T47D (cell line): Measurements from ENCODE around the gene TGM1.

Experiments
- DNase-seq, 2 experiments: peaks; one replicate each; pipeline versions ENCODE4 v3.0.0 to v3.0.0-alpha.2; 2011 to 2012; ENCODE audit warnings: low read depth in 1 of 2, low spot score in 1 of 2
- JUND ChIP-seq: IDR thresholded peaks from 2 replicates; pipeline ENCODE4 v1.6.1; 2012; ENCODE audit warnings: low read depth
- in situ Hi-C: cut with HindIII; loops from 2 replicates; pipeline ENCODE4 v1.10.0; 2016; ENCODE audit warnings: low sequenced_read_pairs, low pct_unique_long_range_greater_than_20kb

The TGM1 gene

GRCh38 chr14:24300326-24300980 lies 37.5 kb upstream of the TGM1 start:
- no peak for DNase-seq
- TF ChIP-seq JUND = no peak
- in situ Hi-C loops = no loop called here

GRCh38 chr14:24299255-24300191 lies 36.5 kb upstream of the TGM1 start, which contains the start of the genes DHRS1 and NOP9:
DHRS1 (minus strand) TSS chr14:24299780; CDS start chr14:24299106, 674 bp downstream.
NOP9 (plus strand) TSS chr14:24299850; CDS start chr14:24299955, 105 bp downstream.
- in situ Hi-C loops = no loop called here
- no peak for TF ChIP-seq JUND
- DNase-seq = peak; percentile 76 to 91

- in situ Hi-C loops = no loop called here
- no peak for TF ChIP-seq JUND
These were observed 35.9 kb upstream of the TGM1 start for GRCh38 chr14:24298892-24299254.

GRCh38 chr14:24297190-24297964 lies 34.4 kb upstream of the TGM1 start:
- peak in 1 of 2 experiments; percentile 73 for DNase-seq
- no peak for TF ChIP-seq JUND
- in situ Hi-C loops = no loop called here

More at GRCh38 chr14:24298892-24299254, 35.9 kb upstream of the TGM1 start:
- peak in 1 of 2 experiments; percentile 28 for DNase-seq

- in situ Hi-C loops = no loop called here
- DNase-seq = peak; percentile 55 to 72
- no peak for TF ChIP-seq JUND
These were observed 33.6 kb upstream of the TGM1 start for GRCh38 chr14:24296341-24297157.

- in situ Hi-C loops = no loop called here
- TF ChIP-seq JUND = no peak
These were observed 30.5 kb upstream of the TGM1 start for GRCh38 chr14:24293525-24293924.

GRCh38 chr14:24292118-24292807 lies 29.3 kb upstream of the TGM1 start:
- no peak for DNase-seq
- TF ChIP-seq JUND = no peak
- in situ Hi-C loops = no loop called here

More at GRCh38 chr14:24293525-24293924, 30.5 kb upstream of the TGM1 start:
- no peak for DNase-seq

GRCh38 chr14:24291446-24292117 lies 28.6 kb upstream of the TGM1 start:
- no peak for DNase-seq
- TF ChIP-seq JUND = no peak
- in situ Hi-C loops = no loop called here

GRCh38 chr14:24290746-24291145 lies 27.8 kb upstream of the TGM1 start:
- in situ Hi-C loops = no loop called here
- no peak for DNase-seq
- no peak for TF ChIP-seq JUND

GRCh38 chr14:24289649-24290280 lies 26.8 kb upstream of the TGM1 start:
- in situ Hi-C loops = no loop called here
- no peak for DNase-seq

More at GRCh38 chr14:24289649-24290280, 26.8 kb upstream of the TGM1 start:
- TF ChIP-seq JUND = no peak
